ENCODE results near the gene GNA12. TPM values are rescaled to one million over a fixed set of nuclear protein-coding genes. Genes with fewer than 3 reads are reported as not detected.

GNA12 gene
- total RNA-seq, 1 experiment from 2014 or later: 36.2 TPM

- ChIA-PET CTCF (interaction anchor here (0.5 to 1.0 kb wide), 2 partner anchors 27 to 60 kb away, joined by 3 read pairs; no protein-coding TSS in a partner anchor), POLR2A (no interaction called here)
- Mint-ChIP-seq H3K27ac (ENCODE audit: low read depth, unreplicated experiment) (no peak overlapping the region), H3K36me3 (ENCODE audit: insufficient read depth, unreplicated experiment) (peaks cover 28% of the 10 kb centered on the region), H3K4me1 (ENCODE audit: insufficient read depth, unreplicated experiment) (peaks cover 6% of the 10 kb centered on the region), H3K4me3 (ENCODE audit: unreplicated experiment) (no peak overlapping the region), H3K9me3 (ENCODE audit: unreplicated experiment) (no peaks in the 10 kb centered on the region), H3K27me3 (ENCODE audit: insufficient read depth, unreplicated experiment) (no peaks in the 10 kb centered on the region)
- DNase-seq (ENCODE audit: unreplicated experiment): no peak
- intact Hi-C loops (cut with micrococcal nuclease): no loop called here
- TF ChIP-seq CTCF (IDR thresholded peaks at IDR 0.05; ENCODE audit: unreplicated experiment): no peak
- BruUV-seq (replicated peaks): no TSS peak
These were observed 126.5 kb downstream of the GNA12 start for GRCh38 chr7:2717293-2718261.

- Mint-ChIP-seq H3K4me3 (ENCODE audit: unreplicated experiment) (no peak overlapping the region), H3K9me3 (ENCODE audit: unreplicated experiment) (no peaks in the 10 kb centered on the region), H3K27me3 (ENCODE audit: insufficient read depth, unreplicated experiment) (no peaks in the 10 kb centered on the region), H3K36me3 (ENCODE audit: insufficient read depth, unreplicated experiment) (peaks cover 23% of the 10 kb centered on the region), H3K27ac (ENCODE audit: low read depth, unreplicated experiment) (no peak overlapping the region), H3K4me1 (ENCODE audit: insufficient read depth, unreplicated experiment) (peaks cover 6% of the 10 kb centered on the region)
- no TSS peak for BruUV-seq (replicated peaks)
- CTCF ChIA-PET: interaction anchor here (1.0 kb wide), 1 partner anchor 27 kb away, joined by 3 read pairs; no protein-coding TSS in a partner anchor
- DNase-seq (ENCODE audit: unreplicated experiment): no peak
- no peak for TF ChIP-seq CTCF (IDR thresholded peaks at IDR 0.05; ENCODE audit: unreplicated experiment)
- intact Hi-C loops (cut with micrococcal nuclease): no loop called here
- POLR2A ChIA-PET: no interaction called here
These were observed 127.2 kb downstream of the GNA12 start for GRCh38 chr7:2716906-2717292.

DNA sequence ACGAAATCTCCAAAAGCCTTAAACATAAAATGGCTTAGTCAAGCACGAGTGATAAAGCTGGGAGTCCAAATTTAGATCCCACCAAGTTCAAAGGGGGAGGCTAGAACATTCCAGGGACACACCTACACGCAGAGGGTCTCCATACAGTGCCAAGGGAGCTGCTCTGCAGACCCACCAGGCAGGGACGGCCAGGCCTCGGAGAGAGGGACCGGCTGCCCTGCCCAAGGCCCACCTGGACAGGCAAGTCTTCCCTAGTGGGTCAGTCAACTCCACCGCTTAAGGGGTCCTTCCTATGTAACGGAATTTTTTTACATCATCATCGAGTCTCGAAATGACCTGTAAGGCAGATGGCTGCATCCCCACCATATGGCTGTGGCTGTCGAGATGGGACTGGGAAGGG is 127.6 kb downstream of the GNA12 start:
- Mint-ChIP-seq H3K9me3 (ENCODE audit: unreplicated experiment) (no peaks in the 10 kb centered on the region), H3K4me1 (ENCODE audit: insufficient read depth, unreplicated experiment) (peaks cover 6% of the 10 kb centered on the region), H3K27me3 (ENCODE audit: insufficient read depth, unreplicated experiment) (no peaks in the 10 kb centered on the region), H3K27ac (ENCODE audit: low read depth, unreplicated experiment) (no peak overlapping the region), H3K4me3 (ENCODE audit: unreplicated experiment) (no peak overlapping the region), H3K36me3 (ENCODE audit: insufficient read depth, unreplicated experiment) (peaks cover 23% of the 10 kb centered on the region)
- intact Hi-C loops (cut with micrococcal nuclease): no loop called here
- TF ChIP-seq CTCF (IDR thresholded peaks at IDR 0.05; ENCODE audit: unreplicated experiment): no peak
- no TSS peak for BruUV-seq (replicated peaks)
- DNase-seq (ENCODE audit: unreplicated experiment): no peak
- ChIA-PET POLR2A (no interaction called here), CTCF (no interaction called here)

DNA sequence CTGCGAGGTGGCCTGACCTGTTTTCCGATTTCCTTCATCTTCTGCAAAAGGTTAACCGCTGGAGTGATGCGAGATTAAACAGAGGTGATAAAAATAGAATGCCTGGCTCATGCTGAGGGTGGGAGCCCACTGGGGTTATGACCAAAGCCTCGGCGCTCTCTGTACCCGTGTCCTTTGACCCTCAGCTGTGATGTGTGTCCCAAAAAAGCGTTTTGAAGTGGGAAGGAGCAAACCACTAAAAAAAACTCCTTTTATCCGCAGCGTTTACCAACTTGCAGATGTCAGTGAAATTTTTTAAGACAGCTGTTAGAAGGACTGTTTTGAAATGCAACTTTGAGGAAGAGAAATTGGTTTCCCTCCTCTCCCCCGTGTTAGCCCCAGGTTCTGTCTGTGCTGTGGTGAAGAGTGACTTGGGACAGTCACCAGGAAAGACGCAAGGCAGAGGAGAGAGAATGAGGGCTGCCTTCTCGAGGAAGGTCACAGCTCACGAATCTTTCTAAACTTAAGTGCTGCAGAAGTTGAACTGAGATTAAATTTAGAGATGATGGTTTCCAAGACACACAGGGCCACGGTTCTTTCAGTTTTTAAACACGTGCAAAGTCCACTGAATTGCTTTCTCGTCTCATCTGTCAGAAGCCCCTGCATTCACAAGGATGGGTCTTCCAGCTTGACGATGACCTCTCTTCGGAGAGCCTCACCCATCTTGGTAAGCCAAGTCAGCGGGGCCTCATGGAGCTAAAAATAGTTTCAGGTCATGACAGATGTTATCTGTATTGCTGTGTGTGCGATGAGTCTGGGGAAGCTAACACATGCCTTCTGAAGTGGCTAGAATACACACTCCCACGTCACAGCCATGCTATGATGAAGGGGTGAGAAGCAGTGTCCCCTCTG is 128.5 kb downstream of the GNA12 start:
- Mint-ChIP-seq H3K36me3 (ENCODE audit: insufficient read depth, unreplicated experiment) (peaks cover 18% of the 10 kb centered on the region), H3K4me1 (ENCODE audit: insufficient read depth, unreplicated experiment) (no peaks in the 10 kb centered on the region), H3K9me3 (ENCODE audit: unreplicated experiment) (no peaks in the 10 kb centered on the region), H3K4me3 (ENCODE audit: unreplicated experiment) (no peak overlapping the region), H3K27ac (ENCODE audit: low read depth, unreplicated experiment) (no peak overlapping the region), H3K27me3 (ENCODE audit: insufficient read depth, unreplicated experiment) (no peaks in the 10 kb centered on the region)
- ChIA-PET POLR2A (no interaction called here), CTCF (no interaction called here)
- BruUV-seq (replicated peaks): no TSS peak
- TF ChIP-seq CTCF (IDR thresholded peaks at IDR 0.05; ENCODE audit: unreplicated experiment): no peak
- intact Hi-C loops (cut with micrococcal nuclease): no loop called here
- no peak for DNase-seq (ENCODE audit: unreplicated experiment)

Data from MCF 10A (cell line).